PC-3 (cell line): ENCODE data around the gene SDC1. TPM values are rescaled to one million over a fixed set of nuclear protein-coding genes. Genes with fewer than 3 reads are reported as not detected.
A peak's percentile ranks its signal among the peaks of the same experiment; 100 is the strongest.
"Not testable (repeated sequence)": the region's sequence is repeated elsewhere in the genome, so short reads cannot be mapped to it uniquely, and the experiment has no call there.

Experiments used
- ATAC-seq: fragments of 200-7000 bp; cut with Tn5 transposase; 2 replicates; pipeline ENCODE4 v1.9.1; 2020; ENCODE audit warnings: mild to moderate bottlenecking, moderate library complexity
- BruUV-seq: library from RNA; stranded (reverse); fragments of 400-500 nt; replicated peaks from 2 replicates; lab custom pipeline; 2021; lab: Mats Ljungman, UMichigan
- CTCF ChIA-PET: fragments of 300-600 bp; sonication (Branson Sonifier 250); formaldehyde crosslinking; loops from one replicate; lab custom pipeline; 2022; ENCODE audit warnings: antibody characterized with exemption; lab: Charles Lee
- POLR2A ChIA-PET: fragments of 300-600 bp; sonication (Branson Sonifier 250); formaldehyde crosslinking; loops from one replicate; lab custom pipeline; 2022; ENCODE audit warnings: antibody characterized with exemption; ENCODE audit not compliant: unreplicated experiment; lab: Charles Lee
- DNase-seq: peaks from one replicate; pipeline ENCODE4 v3.0.0-alpha.2; 2015
- H2AFZ ChIP-seq: fragments of 300-600 bp; sonication (generic); 2 replicates; pipeline ENCODE4 v1.6.0; 2016; ENCODE audit warnings: antibody characterized with exemption, low read length
- H3F3A ChIP-seq: fragments of 300-600 bp; sonication (generic); one replicate; pipeline ENCODE4 v1.6.0; 2017; ENCODE audit warnings: antibody characterized with exemption, low read length, control low read depth, mild to moderate bottlenecking; ENCODE audit not compliant: unreplicated experiment
- H3K27ac ChIP-seq: fragments of 300-600 bp; sonication (generic); 2 replicates; pipeline ENCODE4 v1.5.1; 2016; ENCODE audit warnings: mild to moderate bottlenecking, low read length
- H3K27me3 ChIP-seq: fragments of 300-600 bp; sonication (generic); 2 replicates; pipeline ENCODE4 v1.6.1; 2016; ENCODE audit warnings: low read length, mixed read lengths
- H3K36me3 ChIP-seq: fragments of 300-600 bp; sonication (generic); 2 replicates; pipeline ENCODE4 v1.6.1; 2016; ENCODE audit warnings: low read depth, mixed run types, low read length, mixed read lengths
- H3K4me1 ChIP-seq: fragments of 300-600 bp; sonication (generic); 2 replicates; pipeline ENCODE4 v1.5.1; 2016; ENCODE audit warnings: low read length; ENCODE audit not compliant: insufficient read depth
- H3K4me2 ChIP-seq: fragments of 300-600 bp; sonication (generic); 2 replicates; pipeline ENCODE4 v1.6.0; 2016; ENCODE audit warnings: low read length
- H3K4me3 ChIP-seq: fragments of 300-600 bp; sonication (generic); 2 replicates; pipeline ENCODE4 v1.5.1; 2016; ENCODE audit warnings: mild to moderate bottlenecking, low read length, mixed read lengths
- H3K79me2 ChIP-seq: fragments of 300-600 bp; sonication (generic); 2 replicates; pipeline ENCODE4 v1.6.1; 2017; ENCODE audit warnings: low read length, mixed read lengths
- H3K9ac ChIP-seq: fragments of 300-600 bp; sonication (generic); 2 replicates; pipeline ENCODE4 v1.6.0; 2016; ENCODE audit warnings: mild to moderate bottlenecking, low read length
- H3K9me2 ChIP-seq: fragments of 300-600 bp; sonication (generic); replicated peaks from 2 replicates; pipeline ENCODE4 v1.6.1; 2016; ENCODE audit warnings: mixed run types, low read length, mixed read lengths
- H3K9me3 ChIP-seq: fragments of 300-600 bp; sonication (generic); 2 replicates; pipeline ENCODE4 v1.6.1; 2016; ENCODE audit warnings: low read length, mixed read lengths
- H4K20me1 ChIP-seq: fragments of 300-600 bp; sonication (generic); 2 replicates; pipeline ENCODE4 v1.6.1; 2016; ENCODE audit warnings: low read length, mixed read lengths
- EZH2 ChIP-seq: fragments of 300-600 bp; sonication (generic); IDR thresholded peaks from one replicate; pipeline ENCODE4 v1.6.1; 2017; ENCODE audit warnings: antibody characterized with exemption, mild to moderate bottlenecking, low read length; ENCODE audit not compliant: unreplicated experiment
- EZH2phosphoT487 ChIP-seq: fragments of 300-600 bp; sonication (generic); IDR thresholded peaks from 2 replicates; pipeline ENCODE4 v1.6.1; 2018; ENCODE audit warnings: mild to moderate bottlenecking, antibody characterized with exemption, low read length, borderline replicate concordance
- intact Hi-C: fragments of 100-400 bp; cut with micrococcal nuclease; formaldehyde crosslinking; loops from 2 replicates; pipeline ENCODE4 v1.9.0; 2023
- total RNA-seq: library from RNA; depleted of rRNA; stranded (reverse); fragments of >200 nt; gene quantifications from 2 replicates; pipeline ENCODE4 v1.2.3, GENCODE V29; 2014
- TF ChIP-seq, protein P1 (sequence below): fragments of 300-600 bp; sonication (generic); conservative IDR thresholded peaks from 2 replicates; pipeline ENCODE4 v1.5.1; 2017; ENCODE audit warnings: antibody characterized with exemption, low read depth, mild to moderate bottlenecking, low read length

The SDC1 gene
- total RNA-seq, 1 experiment from 2014 or later = 358 TPM

DNA sequence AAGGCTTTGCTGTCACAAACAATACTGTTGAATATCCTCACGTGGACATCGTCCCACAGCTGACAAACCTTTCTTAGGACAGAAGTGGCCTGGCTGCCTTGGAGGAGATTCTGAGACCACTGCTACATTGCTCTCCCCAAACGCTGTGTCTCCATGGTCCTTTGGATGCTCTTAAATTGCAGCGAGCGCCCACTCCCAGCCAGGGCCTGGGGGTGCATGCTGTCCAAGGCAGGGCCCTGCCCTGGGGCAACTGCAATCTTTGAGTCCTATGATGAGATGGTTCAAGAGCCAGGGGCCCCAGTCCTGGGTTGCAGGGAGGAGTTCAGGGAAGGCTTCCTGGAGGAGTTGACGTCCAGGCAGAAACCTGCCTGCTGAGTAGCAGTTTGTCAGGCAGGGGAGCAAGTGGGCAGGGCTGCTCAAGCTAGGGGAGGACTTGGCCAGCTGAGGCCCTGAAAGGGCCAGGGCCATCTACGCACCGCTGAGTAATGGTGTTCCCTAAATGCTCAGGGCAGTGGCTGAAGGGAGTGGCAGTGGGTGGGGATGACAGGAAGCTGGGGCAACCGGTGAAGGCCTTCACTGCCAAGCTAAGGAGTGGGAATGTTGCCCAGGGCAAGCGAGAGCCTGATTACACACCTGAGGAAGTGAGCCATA, 10.8 kb upstream of the SDC1 start:
- ATAC-seq = peak; percentile 61
- no peak overlapping the region for H2AFZ ChIP-seq
- peaks cover 6% of the 10 kb centered on the region for H3F3A ChIP-seq
- TF ChIP-seq, protein P1, sequence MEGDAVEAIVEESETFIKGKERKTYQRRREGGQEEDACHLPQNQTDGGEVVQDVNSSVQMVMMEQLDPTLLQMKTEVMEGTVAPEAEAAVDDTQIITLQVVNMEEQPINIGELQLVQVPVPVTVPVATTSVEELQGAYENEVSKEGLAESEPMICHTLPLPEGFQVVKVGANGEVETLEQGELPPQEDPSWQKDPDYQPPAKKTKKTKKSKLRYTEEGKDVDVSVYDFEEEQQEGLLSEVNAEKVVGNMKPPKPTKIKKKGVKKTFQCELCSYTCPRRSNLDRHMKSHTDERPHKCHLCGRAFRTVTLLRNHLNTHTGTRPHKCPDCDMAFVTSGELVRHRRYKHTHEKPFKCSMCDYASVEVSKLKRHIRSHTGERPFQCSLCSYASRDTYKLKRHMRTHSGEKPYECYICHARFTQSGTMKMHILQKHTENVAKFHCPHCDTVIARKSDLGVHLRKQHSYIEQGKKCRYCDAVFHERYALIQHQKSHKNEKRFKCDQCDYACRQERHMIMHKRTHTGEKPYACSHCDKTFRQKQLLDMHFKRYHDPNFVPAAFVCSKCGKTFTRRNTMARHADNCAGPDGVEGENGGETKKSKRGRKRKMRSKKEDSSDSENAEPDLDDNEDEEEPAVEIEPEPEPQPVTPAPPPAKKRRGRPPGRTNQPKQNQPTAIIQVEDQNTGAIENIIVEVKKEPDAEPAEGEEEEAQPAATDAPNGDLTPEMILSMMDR = no peak
- no peak for TF ChIP-seq EZH2
- TF ChIP-seq EZH2phosphoT487 = no peak
- no peaks in the 10 kb centered on the region for H4K20me1 ChIP-seq
- peak overlapping the region; percentile 76 for H3K9ac ChIP-seq
- no peaks in the 10 kb centered on the region for H3K36me3 ChIP-seq
- no peaks in the 10 kb centered on the region for H3K27me3 ChIP-seq
- no peak overlapping the region for H3K4me3 ChIP-seq
- peaks cover 58% of the 10 kb centered on the region for H3K4me1 ChIP-seq
- no peaks in the 10 kb centered on the region for H3K9me3 ChIP-seq
- peak overlapping the region; percentile 45 for H3K4me2 ChIP-seq
- DNase-seq = peak; percentile 99
- intact Hi-C loops = no loop called here
- CTCF ChIA-PET = interaction anchor here (1.4 kb wide), 1 partner anchor 10 kb away, joined by 14 read pairs; the partner anchor contains the start of gene SDC1
- POLR2A ChIA-PET = interaction anchor here (1.0 kb wide), 1 partner anchor 11 kb away, joined by 5 read pairs; the partner anchor contains the start of gene SDC1
- H3K9me2 ChIP-seq = no peaks in the 10 kb centered on the region
- TSS peak; percentile 58 for BruUV-seq
- H3K79me2 ChIP-seq = no peaks in the 10 kb centered on the region
- peak overlapping the region; percentile 84 for H3K27ac ChIP-seq

DNA sequence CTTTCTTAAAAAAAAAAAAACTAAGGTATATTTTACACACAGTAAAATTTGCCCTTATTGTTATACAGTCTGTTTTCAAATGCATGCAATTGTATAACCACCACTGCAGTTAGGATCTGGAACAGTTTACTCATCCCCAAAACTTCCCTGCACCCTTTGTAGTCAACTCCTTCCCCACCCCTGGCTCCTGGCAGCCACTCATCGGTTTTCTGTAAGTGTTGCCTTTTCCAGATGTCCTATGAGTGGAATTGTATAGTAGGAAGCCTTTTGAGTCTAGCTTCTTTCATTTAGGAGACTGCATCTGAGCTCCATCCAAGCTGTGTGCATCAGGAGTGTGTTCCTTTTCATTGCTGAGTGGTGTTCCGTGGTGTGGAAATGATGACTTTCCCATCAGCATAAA, 9.7 kb upstream of the SDC1 start:
- CTCF ChIA-PET = not testable (repeated sequence)
- H3K27ac ChIP-seq = peak overlapping the region; percentile 100

DNA sequence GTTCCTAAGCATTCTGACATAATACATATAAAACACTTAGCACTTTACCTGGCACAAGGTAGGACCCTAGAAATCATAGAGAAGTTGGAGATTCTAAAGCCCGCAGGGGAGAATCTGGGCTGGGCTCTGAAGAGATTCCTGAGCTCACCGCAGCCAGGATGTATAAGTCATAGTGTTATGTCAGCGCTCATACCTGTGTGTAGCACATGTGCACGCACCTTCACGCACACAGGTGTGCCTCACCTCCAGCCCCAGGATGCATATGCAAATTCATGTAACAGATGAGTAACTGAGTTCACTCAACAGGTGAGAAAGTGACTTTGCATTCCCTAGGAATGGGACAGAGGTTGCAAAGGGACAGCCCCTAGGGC, 7.9 kb upstream of the SDC1 start:
- Histone ChIP-seq H4K20me1 (no peaks in the 10 kb centered on the region), H3K4me1 (peaks cover 61% of the 10 kb centered on the region), H3K9me3 (no peaks in the 10 kb centered on the region), H3K4me2 (peak overlapping the region; percentile 94), H3K36me3 (no peaks in the 10 kb centered on the region), H3K79me2 (no peaks in the 10 kb centered on the region), H3K4me3 (peak overlapping the region; percentile 63), H3K27me3 (no peaks in the 10 kb centered on the region), H3K9me2 (no peaks in the 10 kb centered on the region), H3K27ac (peak overlapping the region; percentile 100), H2AFZ (no peak overlapping the region), H3F3A (peaks cover 10% of the 10 kb centered on the region), H3K9ac (peak overlapping the region; percentile 94)
- ATAC-seq (peak; percentile 20), DNase-seq (peak; percentile 98)
- ChIA-PET CTCF (interaction anchor here (0.5 to 1.8 kb wide), 4 partner anchors 10 to 127 kb away, joined by 3 to 7 read pairs (median 3); no protein-coding TSS in a partner anchor), POLR2A (interaction anchor here (0.5 to 1.2 kb wide), 5 partner anchors 10 to 1882 kb away, joined by 3 to 11 read pairs (median 4); no protein-coding TSS in a partner anchor)
- intact Hi-C loops = no loop called here
- BruUV-seq = no TSS peak
- TF ChIP-seq EZH2 (no peak), EZH2phosphoT487 (no peak)
- TF ChIP-seq, protein P1 = no peak

More for the DNA sequence above, 9.7 kb upstream of the SDC1 start:
- DNase-seq, intact Hi-C loops, H3K36me3 ChIP-seq, H2AFZ ChIP-seq, H3K79me2 ChIP-seq, H3K4me2 ChIP-seq, H4K20me1 ChIP-seq, H3F3A ChIP-seq, ATAC-seq, H3K27me3 ChIP-seq, POLR2A ChIA-PET, H3K9ac ChIP-seq, H3K9me2 ChIP-seq, H3K9me3 ChIP-seq, BruUV-seq, H3K4me3 ChIP-seq: not testable (repeated sequence)
- H3K4me1 ChIP-seq = peaks cover 61% of the 10 kb centered on the region
